Stimulated activated memory B cell treated with anti-CD40 and anti-IgM and Interleukin-4, amounts not matched to agents 10 μg/mL and 1 μg/mL and 100 μg/mL, for 72 hours (primary cell): ENCODE measurements around the gene NETO1.

ENCODE experiments used
- ATAC-seq: fragments of 150-1000 bp; cut with Tn5 transposase; 2 replicates; pipeline ENCODE4 v1.10.0; 2021
- H3K27ac Mint-ChIP-seq: one replicate; pipeline ENCODE4 v1.8.0; 2022; ENCODE audit warnings: mild to moderate bottlenecking, mixed read lengths
- H3K27me3 Mint-ChIP-seq: one replicate; pipeline ENCODE4 v1.8.0; 2022; ENCODE audit warnings: mixed read lengths
- H3K36me3 Mint-ChIP-seq: one replicate; pipeline ENCODE4 v1.8.0; 2022; ENCODE audit warnings: mixed read lengths
- H3K4me1 Mint-ChIP-seq: one replicate; pipeline ENCODE4 v1.8.0; 2022; ENCODE audit warnings: mixed read lengths
- H3K4me3 Mint-ChIP-seq: one replicate; pipeline ENCODE4 v1.8.0; 2022; ENCODE audit warnings: mild to moderate bottlenecking, moderate library complexity, mixed read lengths
- H3K9me3 Mint-ChIP-seq: one replicate; pipeline ENCODE4 v1.8.0; 2022; ENCODE audit warnings: mixed read lengths

NETO1 gene

GRCh38 chr18:72866442-72866900 lies 1.3 kb downstream of the NETO1 start:
- peak overlapping the region; percentile 44 for H3K27ac Mint-ChIP-seq
- H3K27me3 Mint-ChIP-seq = peaks cover 21% of the 10 kb centered on the region
- peak overlapping the region; percentile 80 for H3K4me3 Mint-ChIP-seq
- no peaks in the 10 kb centered on the region for H3K36me3 Mint-ChIP-seq
- no peaks in the 10 kb centered on the region for H3K9me3 Mint-ChIP-seq
- no peak for ATAC-seq
- peaks cover 15% of the 10 kb centered on the region for H3K4me1 Mint-ChIP-seq

- H3K9me3 Mint-ChIP-seq = no peaks in the 10 kb centered on the region
- H3K36me3 Mint-ChIP-seq = no peaks in the 10 kb centered on the region
- no peak for ATAC-seq
- no peak overlapping the region for H3K27ac Mint-ChIP-seq
- peaks cover 7% of the 10 kb centered on the region for H3K4me1 Mint-ChIP-seq
- H3K4me3 Mint-ChIP-seq = no peak overlapping the region
- H3K27me3 Mint-ChIP-seq = peaks cover 11% of the 10 kb centered on the region
Measured at GRCh38 chr18:72863754-72864153, 4.0 kb downstream of the NETO1 start.

- Mint-ChIP-seq H3K4me3 (no peak overlapping the region), H3K4me1 (no peaks in the 10 kb centered on the region), H3K27ac (no peak overlapping the region), H3K27me3 (no peaks in the 10 kb centered on the region), H3K9me3 (no peaks in the 10 kb centered on the region), H3K36me3 (peaks cover 6% of the 10 kb centered on the region)
- no peak for ATAC-seq
Measured at GRCh38 chr18:72859088-72859487, 8.7 kb downstream of the NETO1 start.

- Mint-ChIP-seq H3K27me3 (no peaks in the 10 kb centered on the region), H3K4me3 (no peak overlapping the region), H3K9me3 (peaks cover 8% of the 10 kb centered on the region), H3K4me1 (no peaks in the 10 kb centered on the region), H3K36me3 (peaks cover 8% of the 10 kb centered on the region), H3K27ac (no peak overlapping the region)
- ATAC-seq = no peak
Measured at GRCh38 chr18:72849671-72850070, 18.1 kb downstream of the NETO1 start.

- ATAC-seq = no peak
Measured at GRCh38 chr18:72848503-72849237, 19.1 kb downstream of the NETO1 start.

GRCh38 chr18:72847771-72848170 lies 20.0 kb downstream of the NETO1 start:
- H3K4me3 Mint-ChIP-seq = no peak overlapping the region
- no peaks in the 10 kb centered on the region for H3K4me1 Mint-ChIP-seq
- ATAC-seq = no peak

More at GRCh38 chr18:72848503-72849237, 19.1 kb downstream of the NETO1 start:
- Mint-ChIP-seq H3K4me1 (no peaks in the 10 kb centered on the region), H3K36me3 (peaks cover 8% of the 10 kb centered on the region), H3K9me3 (peaks cover 13% of the 10 kb centered on the region), H3K27ac (no peak overlapping the region), H3K4me3 (no peak overlapping the region), H3K27me3 (no peaks in the 10 kb centered on the region)

GRCh38 chr18:72846736-72847533 lies 20.9 kb downstream of the NETO1 start:
- peaks cover 8% of the 10 kb centered on the region for H3K36me3 Mint-ChIP-seq
- ATAC-seq = no peak

More at GRCh38 chr18:72847771-72848170, 20.0 kb downstream of the NETO1 start:
- Mint-ChIP-seq H3K27me3 (no peaks in the 10 kb centered on the region), H3K9me3 (peaks cover 13% of the 10 kb centered on the region), H3K36me3 (peaks cover 8% of the 10 kb centered on the region), H3K27ac (no peak overlapping the region)

GRCh38 chr18:72843743-72844142 lies 24.0 kb downstream of the NETO1 start:
- Mint-ChIP-seq H3K27me3 (no peaks in the 10 kb centered on the region), H3K36me3 (peaks cover 4% of the 10 kb centered on the region), H3K9me3 (peaks cover 7% of the 10 kb centered on the region), H3K4me3 (no peak overlapping the region), H3K4me1 (no peaks in the 10 kb centered on the region), H3K27ac (no peak overlapping the region)
- no peak for ATAC-seq

More at GRCh38 chr18:72846736-72847533, 20.9 kb downstream of the NETO1 start:
- H3K9me3 Mint-ChIP-seq = peaks cover 13% of the 10 kb centered on the region
- H3K27ac Mint-ChIP-seq = no peak overlapping the region
- H3K4me3 Mint-ChIP-seq = no peak overlapping the region
- no peaks in the 10 kb centered on the region for H3K27me3 Mint-ChIP-seq
- H3K4me1 Mint-ChIP-seq = no peaks in the 10 kb centered on the region

GRCh38 chr18:72840109-72840508 lies 27.7 kb downstream of the NETO1 start:
- H3K4me3 Mint-ChIP-seq = no peak overlapping the region
- H3K9me3 Mint-ChIP-seq = peaks cover 5% of the 10 kb centered on the region
- H3K4me1 Mint-ChIP-seq = no peaks in the 10 kb centered on the region
- ATAC-seq = no peak
- no peak overlapping the region for H3K27ac Mint-ChIP-seq
- H3K36me3 Mint-ChIP-seq = no peaks in the 10 kb centered on the region
- no peaks in the 10 kb centered on the region for H3K27me3 Mint-ChIP-seq

- Mint-ChIP-seq H3K9me3 (peaks cover 7% of the 10 kb centered on the region), H3K27me3 (no peaks in the 10 kb centered on the region), H3K27ac (no peak overlapping the region), H3K4me1 (no peaks in the 10 kb centered on the region), H3K4me3 (no peak overlapping the region), H3K36me3 (no peaks in the 10 kb centered on the region)
- ATAC-seq = no peak
Measured at GRCh38 chr18:72834731-72835130, 33.1 kb downstream of the NETO1 start.

- Mint-ChIP-seq H3K36me3 (no peaks in the 10 kb centered on the region), H3K27me3 (no peaks in the 10 kb centered on the region), H3K4me3 (no peak overlapping the region), H3K9me3 (peaks cover 7% of the 10 kb centered on the region), H3K27ac (no peak overlapping the region), H3K4me1 (no peaks in the 10 kb centered on the region)
- ATAC-seq = no peak
Measured at GRCh38 chr18:72833471-72833870, 34.3 kb downstream of the NETO1 start.

GRCh38 chr18:72830109-72830508 lies 37.7 kb downstream of the NETO1 start:
- no peak overlapping the region for H3K27ac Mint-ChIP-seq
- no peak overlapping the region for H3K4me3 Mint-ChIP-seq

GRCh38 chr18:72828601-72829000 lies 39.2 kb downstream of the NETO1 start:
- no peak overlapping the region for H3K4me3 Mint-ChIP-seq

More at GRCh38 chr18:72830109-72830508, 37.7 kb downstream of the NETO1 start:
- no peak for ATAC-seq
- H3K9me3 Mint-ChIP-seq = peaks cover 7% of the 10 kb centered on the region
- no peaks in the 10 kb centered on the region for H3K27me3 Mint-ChIP-seq
- H3K36me3 Mint-ChIP-seq = no peaks in the 10 kb centered on the region
- no peaks in the 10 kb centered on the region for H3K4me1 Mint-ChIP-seq

GRCh38 chr18:72826736-72827135 lies 41.1 kb downstream of the NETO1 start:
- ATAC-seq = no peak
- H3K4me3 Mint-ChIP-seq = no peak overlapping the region
- no peaks in the 10 kb centered on the region for H3K27me3 Mint-ChIP-seq
- no peaks in the 10 kb centered on the region for H3K4me1 Mint-ChIP-seq
- H3K27ac Mint-ChIP-seq = no peak overlapping the region
- peaks cover 5% of the 10 kb centered on the region for H3K36me3 Mint-ChIP-seq
- H3K9me3 Mint-ChIP-seq = peaks cover 6% of the 10 kb centered on the region

More at GRCh38 chr18:72828601-72829000, 39.2 kb downstream of the NETO1 start:
- H3K36me3 Mint-ChIP-seq = no peaks in the 10 kb centered on the region
- no peaks in the 10 kb centered on the region for H3K27me3 Mint-ChIP-seq
- peaks cover 7% of the 10 kb centered on the region for H3K9me3 Mint-ChIP-seq
- no peak for ATAC-seq
- no peak overlapping the region for H3K27ac Mint-ChIP-seq
- no peaks in the 10 kb centered on the region for H3K4me1 Mint-ChIP-seq

GRCh38 chr18:72823345-72823744 lies 44.4 kb downstream of the NETO1 start:
- Mint-ChIP-seq H3K4me3 (no peak overlapping the region), H3K36me3 (peaks cover 5% of the 10 kb centered on the region), H3K27ac (no peak overlapping the region), H3K4me1 (no peaks in the 10 kb centered on the region), H3K27me3 (no peaks in the 10 kb centered on the region), H3K9me3 (peaks cover 3% of the 10 kb centered on the region)
- ATAC-seq = no peak
